ENCODE results near the gene UBTD1.

DNA sequence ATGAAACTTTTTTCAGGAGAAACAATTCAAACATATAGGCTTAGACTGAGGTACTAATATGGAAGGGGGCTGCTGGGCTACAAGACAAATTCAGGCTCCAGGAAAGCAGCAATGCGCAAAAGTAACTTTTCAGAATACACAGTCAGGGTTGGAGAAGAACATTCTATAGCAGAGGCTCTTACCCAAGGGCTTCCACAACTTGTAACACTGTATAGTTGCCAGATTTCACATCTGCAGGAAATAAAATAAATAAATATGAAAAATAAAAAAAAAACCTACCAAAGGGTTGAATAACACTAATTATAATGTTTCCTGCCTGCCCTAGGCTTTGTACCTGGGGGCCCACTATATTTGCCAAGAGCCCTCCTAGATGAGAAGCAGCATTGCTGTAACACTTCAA, 14.8 kb upstream of the UBTD1 start:
- TF ChIP-seq, protein P1, sequence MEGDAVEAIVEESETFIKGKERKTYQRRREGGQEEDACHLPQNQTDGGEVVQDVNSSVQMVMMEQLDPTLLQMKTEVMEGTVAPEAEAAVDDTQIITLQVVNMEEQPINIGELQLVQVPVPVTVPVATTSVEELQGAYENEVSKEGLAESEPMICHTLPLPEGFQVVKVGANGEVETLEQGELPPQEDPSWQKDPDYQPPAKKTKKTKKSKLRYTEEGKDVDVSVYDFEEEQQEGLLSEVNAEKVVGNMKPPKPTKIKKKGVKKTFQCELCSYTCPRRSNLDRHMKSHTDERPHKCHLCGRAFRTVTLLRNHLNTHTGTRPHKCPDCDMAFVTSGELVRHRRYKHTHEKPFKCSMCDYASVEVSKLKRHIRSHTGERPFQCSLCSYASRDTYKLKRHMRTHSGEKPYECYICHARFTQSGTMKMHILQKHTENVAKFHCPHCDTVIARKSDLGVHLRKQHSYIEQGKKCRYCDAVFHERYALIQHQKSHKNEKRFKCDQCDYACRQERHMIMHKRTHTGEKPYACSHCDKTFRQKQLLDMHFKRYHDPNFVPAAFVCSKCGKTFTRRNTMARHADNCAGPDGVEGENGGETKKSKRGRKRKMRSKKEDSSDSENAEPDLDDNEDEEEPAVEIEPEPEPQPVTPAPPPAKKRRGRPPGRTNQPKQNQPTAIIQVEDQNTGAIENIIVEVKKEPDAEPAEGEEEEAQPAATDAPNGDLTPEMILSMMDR (IDR thresholded peaks at IDR 0.05 in 8 of 11, conservative IDR thresholded peaks at IDR 0.05 in 3 of 11) = no peak
- no peak for TF ChIP-seq POLR2A (IDR thresholded peaks at IDR 0.05)
- TF ChIP-seq POLR2AphosphoS5 (IDR thresholded peaks at IDR 0.05) = no peak

Measured in spleen (tissue), 7 donors.